HG03064 (cell line): ENCODE results near the gene SSH2.
"Not testable (repeated sequence)": the region's sequence is repeated elsewhere in the genome, so short reads cannot be mapped to it uniquely, and the experiment has no call there.

Experiments
- ATAC-seq: cut with Tn5 transposase; IDR thresholded peaks from one replicate; pipeline ENCODE4 v1.9.1; 2021; ENCODE audit warnings: low read depth; ENCODE audit not compliant: unreplicated experiment

Gene SSH2

GRCh38 chr17:29753845-29754439 lies 176.1 kb downstream of the SSH2 start:
- ATAC-seq: no peak

GRCh38 chr17:29749045-29749825 lies 180.8 kb downstream of the SSH2 start:
- ATAC-seq: no peak

GRCh38 chr17:29748400-29748799 lies 181.6 kb downstream of the SSH2 start:
- no peak for ATAC-seq

- ATAC-seq: no peak
Observed at GRCh38 chr17:29747660-29748059, 182.4 kb downstream of the SSH2 start.

- ATAC-seq: no peak
Observed at GRCh38 chr17:29746669-29747068, 183.4 kb downstream of the SSH2 start.

- ATAC-seq: no peak
Observed at GRCh38 chr17:29744121-29744520, 185.9 kb downstream of the SSH2 start.

- no peak for ATAC-seq
Observed at GRCh38 chr17:29742210-29742513, 187.9 kb downstream of the SSH2 start.

- no peak for ATAC-seq
Observed at GRCh38 chr17:29740017-29740416, 190.0 kb downstream of the SSH2 start.

GRCh38 chr17:29734640-29735039 lies 195.4 kb downstream of the SSH2 start:
- no peak for ATAC-seq

GRCh38 chr17:29733166-29733565 lies 196.9 kb downstream of the SSH2 start:
- ATAC-seq: no peak

GRCh38 chr17:29732613-29733012 lies 197.4 kb downstream of the SSH2 start:
- ATAC-seq: no peak

GRCh38 chr17:29732209-29732608 lies 197.8 kb downstream of the SSH2 start:
- no peak for ATAC-seq

- ATAC-seq: no peak
Observed at GRCh38 chr17:29731589-29731929, 198.5 kb downstream of the SSH2 start.

- ATAC-seq: no peak
Observed at GRCh38 chr17:29728490-29728889, 201.5 kb downstream of the SSH2 start.

GRCh38 chr17:29726715-29727252 lies 203.2 kb downstream of the SSH2 start:
- ATAC-seq: no peak

GRCh38 chr17:29725408-29725807 lies 204.6 kb downstream of the SSH2 start:
- ATAC-seq: not testable (repeated sequence)

- no peak for ATAC-seq
Observed at GRCh38 chr17:29723278-29724047, 206.6 kb downstream of the SSH2 start.

- ATAC-seq: peak; percentile 64
Observed at GRCh38 chr17:29722411-29723198, 207.4 kb downstream of the SSH2 start.

GRCh38 chr17:29720551-29720950 lies 209.5 kb downstream of the SSH2 start:
- ATAC-seq: no peak

GRCh38 chr17:29719469-29719868 lies 210.6 kb downstream of the SSH2 start:
- ATAC-seq: no peak
